HepG2 (cell line): ENCODE results near the gene ELANE. TPM values are rescaled to one million over a fixed set of nuclear protein-coding genes. Genes with fewer than 3 reads are reported as not detected.

ENCODE experiments used
- CBX2 ChIP-seq, 2 experiments: fragments of 200-600 bp in 1 of 2; sonication (generic); formaldehyde crosslinking in 1 of 2; IDR thresholded peaks; 2 replicates each; pipeline versions ENCODE4 v1.7.0 to v1.8.1; 2018 to 2022; ENCODE audit warnings: low read depth in 2 of 2, low read length in 1 of 2, mild to moderate bottlenecking in 1 of 2, missing genetic modification reagents in 1 of 2
- KDM6A ChIP-seq: IDR thresholded peaks from 2 replicates; pipeline ENCODE4 v1.6.1; 2016; ENCODE audit warnings: low read depth
- ZNF44 ChIP-seq: sonication (generic); formaldehyde crosslinking; IDR thresholded peaks from 2 replicates; pipeline ENCODE4 v1.5.1; 2020; ENCODE audit warnings: mild to moderate bottlenecking, missing genetic modification reagents
- polyA plus RNA-seq, 8 experiments: library from polyadenylated mRNA; depleted of rRNA in 3 of 8; stranded (reverse) in 7 of 8; unstranded in 1 of 8; fragments of >200 nt; fragmentation: Illumina TruSeq in 4 of 8; extraction: Trizol in 4 of 8; gene quantifications; 2 replicates each; pipeline versions ENCODE4 v1.2.1 to v1.2.3, GENCODE V29; 2011 to 2016; ENCODE audit warnings: low read depth in 4 of 8, missing spikeins in 1 of 8, mixed read lengths in 1 of 8; ENCODE audit not compliant: insufficient read depth in 1 of 8
- total RNA-seq, 5 experiments: library from RNA; depleted of rRNA; stranded (reverse); fragments of >200 nt; fragmentation: Illumina TruSeq; extraction: Trizol; gene quantifications; 2 replicates each; pipeline ENCODE4 v1.2.3, GENCODE V29; 2016; ENCODE audit warnings: low read depth in 1 of 5
- TF ChIP-seq, protein P1 (sequence below): sonication (generic); formaldehyde crosslinking; IDR thresholded peaks from 2 replicates; pipeline ENCODE4 v1.8.1; 2022; ENCODE audit warnings: low read depth, mild to moderate bottlenecking, missing genetic modification reagents
- TF ChIP-seq, protein P2 (sequence below): sonication (generic); formaldehyde crosslinking; IDR thresholded peaks from 2 replicates; pipeline ENCODE4 v1.4.0; 2020; ENCODE audit warnings: missing genetic modification reagents, borderline replicate concordance
- TF ChIP-seq, protein P3 (sequence below): IDR thresholded peaks from 2 replicates; pipeline ENCODE4 v1.6.1; 2016; ENCODE audit warnings: missing compliant biosample characterization, missing genetic modification reagents, borderline replicate concordance

ELANE gene
- total and polyA plus RNA-seq, 2 of the 13 experiments (the other 11 are each of a cell fraction or from before 2014, with no cell fraction given): not detected

DNA sequence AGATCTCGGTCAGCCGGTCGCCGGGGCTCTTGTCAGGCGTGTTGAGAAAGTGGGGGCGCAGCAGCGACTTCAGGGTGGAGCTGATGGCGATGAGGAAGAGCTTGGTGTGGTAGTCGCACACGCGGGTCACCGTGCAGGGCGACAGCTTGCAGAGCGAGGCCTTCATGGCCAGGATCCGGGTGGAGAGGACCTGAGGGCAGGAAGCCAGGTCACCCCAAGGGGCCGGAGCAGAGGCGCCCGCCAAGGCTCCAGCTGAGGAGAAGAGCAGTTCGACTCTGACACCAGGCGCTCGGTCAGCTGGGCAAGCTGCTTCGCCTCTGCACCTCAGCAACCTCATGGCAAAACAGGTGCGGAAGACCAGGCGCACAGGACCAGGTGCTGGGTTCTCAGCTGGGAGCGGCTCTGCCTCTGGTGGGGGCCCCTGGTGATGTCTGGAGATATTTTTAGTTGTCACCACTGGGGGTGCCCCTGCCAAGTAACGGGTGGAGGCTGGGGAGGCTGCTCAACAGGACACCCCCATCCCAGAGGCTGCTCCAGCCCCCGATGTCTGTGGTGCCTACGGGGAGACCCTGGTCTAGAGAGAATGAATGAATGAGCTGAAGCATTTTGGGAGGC, 23.3 kb downstream of the ELANE start (continued):
- TF ChIP-seq, protein P1, sequence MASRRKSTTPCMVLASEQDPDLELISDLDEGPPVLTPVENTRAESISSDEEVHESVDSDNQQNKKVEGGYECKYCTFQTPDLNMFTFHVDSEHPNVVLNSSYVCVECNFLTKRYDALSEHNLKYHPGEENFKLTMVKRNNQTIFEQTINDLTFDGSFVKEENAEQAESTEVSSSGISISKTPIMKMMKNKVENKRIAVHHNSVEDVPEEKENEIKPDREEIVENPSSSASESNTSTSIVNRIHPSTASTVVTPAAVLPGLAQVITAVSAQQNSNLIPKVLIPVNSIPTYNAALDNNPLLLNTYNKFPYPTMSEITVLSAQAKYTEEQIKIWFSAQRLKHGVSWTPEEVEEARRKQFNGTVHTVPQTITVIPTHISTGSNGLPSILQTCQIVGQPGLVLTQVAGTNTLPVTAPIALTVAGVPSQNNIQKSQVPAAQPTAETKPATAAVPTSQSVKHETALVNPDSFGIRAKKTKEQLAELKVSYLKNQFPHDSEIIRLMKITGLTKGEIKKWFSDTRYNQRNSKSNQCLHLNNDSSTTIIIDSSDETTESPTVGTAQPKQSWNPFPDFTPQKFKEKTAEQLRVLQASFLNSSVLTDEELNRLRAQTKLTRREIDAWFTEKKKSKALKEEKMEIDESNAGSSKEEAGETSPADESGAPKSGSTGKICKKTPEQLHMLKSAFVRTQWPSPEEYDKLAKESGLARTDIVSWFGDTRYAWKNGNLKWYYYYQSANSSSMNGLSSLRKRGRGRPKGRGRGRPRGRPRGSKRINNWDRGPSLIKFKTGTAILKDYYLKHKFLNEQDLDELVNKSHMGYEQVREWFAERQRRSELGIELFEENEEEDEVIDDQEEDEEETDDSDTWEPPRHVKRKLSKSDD (CRISPR knock-in tag): no peak
- TF ChIP-seq, protein P2, sequence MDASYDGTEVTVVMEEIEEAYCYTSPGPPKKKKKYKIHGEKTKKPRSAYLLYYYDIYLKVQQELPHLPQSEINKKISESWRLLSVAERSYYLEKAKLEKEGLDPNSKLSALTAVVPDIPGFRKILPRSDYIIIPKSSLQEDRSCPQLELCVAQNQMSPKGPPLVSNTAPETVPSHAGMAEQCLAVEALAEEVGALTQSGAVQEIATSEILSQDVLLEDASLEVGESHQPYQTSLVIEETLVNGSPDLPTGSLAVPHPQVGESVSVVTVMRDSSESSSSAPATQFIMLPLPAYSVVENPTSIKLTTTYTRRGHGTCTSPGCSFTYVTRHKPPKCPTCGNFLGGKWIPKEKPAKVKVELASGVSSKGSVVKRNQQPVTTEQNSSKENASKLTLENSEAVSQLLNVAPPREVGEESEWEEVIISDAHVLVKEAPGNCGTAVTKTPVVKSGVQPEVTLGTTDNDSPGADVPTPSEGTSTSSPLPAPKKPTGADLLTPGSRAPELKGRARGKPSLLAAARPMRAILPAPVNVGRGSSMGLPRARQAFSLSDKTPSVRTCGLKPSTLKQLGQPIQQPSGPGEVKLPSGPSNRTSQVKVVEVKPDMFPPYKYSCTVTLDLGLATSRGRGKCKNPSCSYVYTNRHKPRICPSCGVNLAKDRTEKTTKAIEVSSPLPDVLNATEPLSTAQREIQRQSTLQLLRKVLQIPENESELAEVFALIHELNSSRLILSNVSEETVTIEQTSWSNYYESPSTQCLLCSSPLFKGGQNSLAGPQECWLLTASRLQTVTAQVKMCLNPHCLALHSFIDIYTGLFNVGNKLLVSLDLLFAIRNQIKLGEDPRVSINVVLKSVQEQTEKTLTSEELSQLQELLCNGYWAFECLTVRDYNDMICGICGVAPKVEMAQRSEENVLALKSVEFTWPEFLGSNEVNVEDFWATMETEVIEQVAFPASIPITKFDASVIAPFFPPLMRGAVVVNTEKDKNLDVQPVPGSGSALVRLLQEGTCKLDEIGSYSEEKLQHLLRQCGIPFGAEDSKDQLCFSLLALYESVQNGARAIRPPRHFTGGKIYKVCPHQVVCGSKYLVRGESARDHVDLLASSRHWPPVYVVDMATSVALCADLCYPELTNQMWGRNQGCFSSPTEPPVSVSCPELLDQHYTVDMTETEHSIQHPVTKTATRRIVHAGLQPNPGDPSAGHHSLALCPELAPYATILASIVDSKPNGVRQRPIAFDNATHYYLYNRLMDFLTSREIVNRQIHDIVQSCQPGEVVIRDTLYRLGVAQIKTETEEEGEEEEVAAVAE (CRISPR knock-in tag): no peak
- no peak for TF ChIP-seq ZNF44 (CRISPR knock-in tag)
- no peak for TF ChIP-seq KDM6A
- no peak for TF ChIP-seq CBX2 (IDR thresholded peaks at IDR 0.05; ENCODE audit: low read depth, low read length)
- no peak for TF ChIP-seq CBX2 (CRISPR knock-in tag; IDR thresholded peaks at IDR 0.05; ENCODE audit: low read depth)
- TF ChIP-seq, protein P3, sequence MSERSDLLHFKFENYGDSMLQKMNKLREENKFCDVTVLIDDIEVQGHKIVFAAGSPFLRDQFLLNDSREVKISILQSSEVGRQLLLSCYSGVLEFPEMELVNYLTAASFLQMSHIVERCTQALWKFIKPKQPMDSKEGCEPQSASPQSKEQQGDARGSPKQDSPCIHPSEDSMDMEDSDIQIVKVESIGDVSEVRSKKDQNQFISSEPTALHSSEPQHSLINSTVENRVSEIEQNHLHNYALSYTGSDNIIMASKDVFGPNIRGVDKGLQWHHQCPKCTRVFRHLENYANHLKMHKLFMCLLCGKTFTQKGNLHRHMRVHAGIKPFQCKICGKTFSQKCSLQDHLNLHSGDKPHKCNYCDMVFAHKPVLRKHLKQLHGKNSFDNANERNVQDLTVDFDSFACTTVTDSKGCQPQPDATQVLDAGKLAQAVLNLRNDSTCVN: no peak
